ENCODE results near the gene OVOL1. TPM values are rescaled to one million over a fixed set of nuclear protein-coding genes. Genes with fewer than 3 reads are reported as not detected.
A peak's percentile ranks its signal among the peaks of the same experiment; 100 is the strongest.

OVOL1 gene
- total and polyA plus RNA-seq, 2 of the 13 experiments (the other 11 are each of a cell fraction or from before 2014, with no cell fraction given): 0.01 TPM; not detected in 1

- in situ Hi-C loops (cut with HindIII; ENCODE audit: extremely low pct_ligation_motif_present, low pct_unique_long_range_greater_than_20kb) (no loop called here), intact Hi-C loops (cut with micrococcal nuclease; ENCODE audit: unreplicated experiment) (no loop called here)
- no peak overlapping the region for H3K9ac ChIP-seq (ENCODE audit: insufficient read depth, low read depth, low read length)
- peaks cover 26% of the 10 kb centered on the region for H3K4me1 ChIP-seq (ENCODE audit: insufficient read depth, low read length)
- DNase-seq (ENCODE audit: low spot score) (peak; percentile 31), ATAC-seq (peak; percentile 51), FAIRE-seq (no peak)
- no peaks in the 10 kb centered on the region for H3K9me3 ChIP-seq (ENCODE audit: low read length)
- H3K79me2 ChIP-seq (ENCODE audit: insufficient read depth, low read length): no peaks in the 10 kb centered on the region
- ChIA-PET CTCF (ENCODE audit: low intra/inter-chr PET ratio, low total read pairs) (interaction anchor here (1.7 kb wide), 1 partner anchor 15 kb away, joined by 3 read pairs; no protein-coding TSS in a partner anchor), POLR2A (no interaction called here)
- BruUV-seq (replicated peaks): no TSS peak
- peak overlapping the region; percentile 42; the same call in 1 of the 2 replicates for H3K4me2 ChIP-seq (ENCODE audit: low read depth, low read length)
- no peaks in the 10 kb centered on the region for H4K20me1 ChIP-seq (ENCODE audit: insufficient read depth, low read length)
- no peak overlapping the region for H3K27ac ChIP-seq (ENCODE audit: extremely low read length, insufficient read depth, low read length)
- peak overlapping the region in 1 of 3 experiments; percentile 33; a peak in 1 of 6 replicates for H3K4me3 ChIP-seq (replicated peaks in 1 of 3; ENCODE audit: insufficient read depth in 1 of 3, low read depth in 2 of 3, low read length in 3 of 3)
- no peaks in the 10 kb centered on the region for H3K36me3 ChIP-seq (replicated peaks in 1 of 2; ENCODE audit: control insufficient read depth in 1 of 2, insufficient read depth in 2 of 2, low read length in 2 of 2)
- H3K27me3 ChIP-seq (ENCODE audit: control insufficient read depth in 1 of 2, insufficient read depth in 2 of 2, low read length in 2 of 2): peaks cover 25 to 81% of the 10 kb centered on the region in 2 experiments
- WGBS (ENCODE audit: low lambda C conversion rate): 56% methylated on average over 17 of the region's 42 CpGs
- no peak overlapping the region for H2AFZ ChIP-seq (ENCODE audit: low read length)
- TF ChIP-seq SAP130 (CRISPR knock-in tag; IDR thresholded peaks at IDR 0.05; ENCODE audit: low read depth): peak; percentile 36; the same call in 1 of the 2 replicates
- TF ChIP-seq IRF2 (CRISPR knock-in tag; IDR thresholded peaks at IDR 0.05): peak; percentile 20; the same call in 1 of the 2 replicates
- peak; percentile 18; the same call in 1 of the 2 replicates for TF ChIP-seq SPEN (CRISPR knock-in tag; IDR thresholded peaks at IDR 0.05; ENCODE audit: low read depth)
- peak; percentile 52 for TF ChIP-seq HOXA3 (CRISPR knock-in tag; IDR thresholded peaks at IDR 0.05)
- peak; percentile 29; the same call in 1 of the 2 replicates for TF ChIP-seq MAX (IDR thresholded peaks at IDR 0.05)
- TF ChIP-seq HNF4G (IDR thresholded peaks at IDR 0.05; ENCODE audit: borderline replicate concordance, low read depth, low read length): no peak
- peak; percentile 61; the same call in 1 of the 2 replicates for TF ChIP-seq HNF4G (CRISPR knock-in tag; IDR thresholded peaks at IDR 0.05; ENCODE audit: borderline replicate concordance, low read depth)
- TF ChIP-seq ZNF335 (CRISPR knock-in tag; IDR thresholded peaks at IDR 0.05): no peak
- peak; percentile 96 for TF ChIP-seq GFI1 (CRISPR knock-in tag; IDR thresholded peaks at IDR 0.05; ENCODE audit: borderline replicate concordance)
- TF ChIP-seq ZFX (CRISPR knock-in tag; IDR thresholded peaks at IDR 0.05; ENCODE audit: low read depth): peak; percentile 51
- no peak for TF ChIP-seq HDAC1 (CRISPR knock-in tag; IDR thresholded peaks at IDR 0.05)
- 0 out of 2 replicates have a peak, but pooled peaks have one; percentile 15 for TF ChIP-seq ARID5B (CRISPR knock-in tag; IDR thresholded peaks at IDR 0.05)
- TF ChIP-seq GATAD2A (CRISPR knock-in tag; IDR thresholded peaks at IDR 0.05): 0 out of 2 replicates have a peak, but pooled peaks have one; percentile 12
- no peak for TF ChIP-seq KLF15 (CRISPR knock-in tag; IDR thresholded peaks at IDR 0.05; ENCODE audit: borderline replicate concordance)
- TF ChIP-seq FOXC1 (CRISPR knock-in tag; IDR thresholded peaks at IDR 0.05; ENCODE audit: borderline replicate concordance): 0 out of 2 replicates have a peak, but pooled peaks have one; percentile 54
- TF ChIP-seq ZMAT3 (CRISPR knock-in tag; conservative IDR thresholded peaks at IDR 0.05): 0 out of 2 replicates have a peak, but pooled peaks have one; percentile 26
- no peak for TF ChIP-seq ZNF18 (CRISPR knock-in tag; IDR thresholded peaks at IDR 0.05; ENCODE audit: insufficient replicate concordance)
- no peak for TF ChIP-seq SIX4 (CRISPR knock-in tag; IDR thresholded peaks at IDR 0.05)
- peak; percentile 82 for TF ChIP-seq ZNF441 (CRISPR knock-in tag; IDR thresholded peaks at IDR 0.05; ENCODE audit: borderline replicate concordance)
These were observed 8.0 kb downstream of the OVOL1 start for GRCh38 chr11:65794570-65795510.

All from HepG2 (cell line).